Measurements from ENCODE around the gene OR4F15.

OR4F15 gene

GRCh38 chr15:101804941-101805340, 7.1 kb upstream of the OR4F15 start:
- DNase-seq = no peak

GRCh38 chr15:101805605-101806345, 6.2 kb upstream of the OR4F15 start:
- no peak for DNase-seq

- no peak for DNase-seq
Observed at GRCh38 chr15:101807345-101807945, 4.6 kb upstream of the OR4F15 start.

GRCh38 chr15:101808201-101808600, 3.8 kb upstream of the OR4F15 start:
- no peak for DNase-seq

GRCh38 chr15:101810456-101810855, 1.5 kb upstream of the OR4F15 start:
- no peak for DNase-seq

- DNase-seq = no peak
Observed at GRCh38 chr15:101810876-101811275, 1.1 kb upstream of the OR4F15 start.

GRCh38 chr15:101813803-101814534, 2.0 kb downstream of the OR4F15 start:
- DNase-seq = no peak

GRCh38 chr15:101820781-101821180, 8.8 kb downstream of the OR4F15 start:
- no peak for DNase-seq

GRCh38 chr15:101827257-101827656, 15.3 kb downstream of the OR4F15 start:
- no peak for DNase-seq

GRCh38 chr15:101828774-101829173, 16.8 kb downstream of the OR4F15 start:
- no peak for DNase-seq

GRCh38 chr15:101841656-101842055, 29.7 kb downstream of the OR4F15 start:
- no peak for DNase-seq

- DNase-seq = no peak
Observed at GRCh38 chr15:101844916-101845315, 32.9 kb downstream of the OR4F15 start.

GRCh38 chr15:101852356-101852755, 40.4 kb downstream of the OR4F15 start:
- DNase-seq = no peak

All from CD4-positive, alpha-beta T cell treated with Interleukin-4 for 4 hours (primary cell).